CD14-positive monocyte (primary cell): Measurements from ENCODE around the gene CNDP2. TPM values are rescaled to one million over a fixed set of nuclear protein-coding genes. Genes with fewer than 3 reads are reported as not detected.

ENCODE experiments used
- DNase-seq, 3 donors: peaks; one replicate each; pipeline ENCODE4 v3.0.0-alpha.2; 2011 to 2022
- H2AFZ ChIP-seq: 2 replicates; pipeline ENCODE4 v1.6.0; 2012; ENCODE audit warnings: mild to moderate bottlenecking, low read depth, low read length, inconsistent platforms; ENCODE audit not compliant: insufficient read depth, poor library complexity, severe bottlenecking
- H3K27ac ChIP-seq, 2 donors: 1 replicate in 1 of 2; 2 replicates in 1 of 2; pipeline ENCODE4 v1.5.1; 2012 to 2013; ENCODE audit warnings: low read length in 2 of 2, control low read depth in 1 of 2, inconsistent platforms in 1 of 2, low read depth in 1 of 2, mild to moderate bottlenecking in 1 of 2
- H3K27me3 ChIP-seq, 2 donors: one replicate each; pipeline versions ENCODE4 v1.6.0 to v1.6.1; 2011 to 2013; ENCODE audit warnings: low read length in 2 of 2; ENCODE audit not compliant: control insufficient read depth in 2 of 2, insufficient read depth in 2 of 2
- H3K36me3 ChIP-seq, 2 donors: replicated peaks in 1 of 2; 1 replicate in 1 of 2; 2 replicates in 1 of 2; pipeline versions ENCODE4 v1.5.1 to v1.6.1; 2012 to 2013; ENCODE audit warnings: low read length in 2 of 2, control low read depth in 1 of 2, inconsistent platforms in 1 of 2, mild to moderate bottlenecking in 1 of 2; ENCODE audit not compliant: insufficient read depth in 2 of 2, control insufficient read depth in 1 of 2
- H3K4me1 ChIP-seq, 2 donors: 1 replicate in 1 of 2; 2 replicates in 1 of 2; pipeline versions ENCODE4 v1.5.1 to v1.6.1; 2012 to 2013; ENCODE audit warnings: low read length in 2 of 2, control low read depth in 1 of 2, inconsistent platforms in 1 of 2, mild to moderate bottlenecking in 1 of 2, moderate library complexity in 1 of 2; ENCODE audit not compliant: insufficient read depth in 2 of 2, control insufficient read depth in 1 of 2
- H3K4me2 ChIP-seq: replicated peaks from 2 replicates; pipeline ENCODE3; 2012; ENCODE audit warnings: low read length, moderate library complexity, mild to moderate bottlenecking; ENCODE audit not compliant: poor library complexity, severe bottlenecking; ENCODE audit errors: extremely low read depth
- H3K4me3 ChIP-seq, 3 experiments: fragments of 200-600 bp in 1 of 3; sonication (generic) in 1 of 3; replicated peaks in 1 of 3; 1 replicate in 2 of 3; 2 replicates in 1 of 3; pipeline ENCODE4 v1.5.1; 2011 to 2013; ENCODE audit warnings: low read length in 3 of 3, mild to moderate bottlenecking in 3 of 3, control low read depth in 2 of 3, low read depth in 2 of 3, inconsistent platforms in 1 of 3, moderate library complexity in 1 of 3
- H3K79me2 ChIP-seq: 2 replicates; pipeline ENCODE4 v1.6.0; 2012; ENCODE audit warnings: mild to moderate bottlenecking, control low read depth, inconsistent platforms, low read length, moderate library complexity; ENCODE audit not compliant: insufficient read depth
- H3K9ac ChIP-seq: 2 replicates; pipeline ENCODE4 v1.6.0; 2017; ENCODE audit warnings: low read length, mild to moderate bottlenecking; ENCODE audit not compliant: insufficient read depth, poor library complexity, severe bottlenecking
- H3K9me3 ChIP-seq, 2 donors: replicated peaks in 1 of 2; 1 replicate in 1 of 2; 2 replicates in 1 of 2; pipeline versions ENCODE4 v1.5.1 to v1.6.1; 2012 to 2013; ENCODE audit warnings: low read length in 2 of 2, control low read depth in 1 of 2; ENCODE audit not compliant: control insufficient read depth in 1 of 2, insufficient read depth in 1 of 2
- H4K20me1 ChIP-seq: 2 replicates; pipeline ENCODE4 v1.6.0; 2012; ENCODE audit warnings: mild to moderate bottlenecking, low read length, control low read depth, moderate library complexity; ENCODE audit not compliant: insufficient read depth
- H3K27ac Mint-ChIP-seq, 7 donors: one replicate each; pipeline ENCODE4 v1.8.0; 2020; ENCODE audit warnings: mild to moderate bottlenecking in 7 of 7, mixed read lengths in 7 of 7, moderate library complexity in 6 of 7, inconsistent platforms in 2 of 7
- H3K27me3 Mint-ChIP-seq, 3 donors: one replicate each; pipeline ENCODE4 v1.8.0; 2021 to 2022; ENCODE audit warnings: low read depth in 3 of 3, mild to moderate bottlenecking in 3 of 3, mixed read lengths in 3 of 3, moderate library complexity in 3 of 3, inconsistent platforms in 1 of 3
- H3K36me3 Mint-ChIP-seq, 2 donors: one replicate each; pipeline ENCODE4 v1.8.0; 2020; ENCODE audit warnings: mixed read lengths in 2 of 2, inconsistent platforms in 1 of 2, mild to moderate bottlenecking in 1 of 2
- H3K4me1 Mint-ChIP-seq: one replicate; pipeline ENCODE4 v1.8.0; 2020; ENCODE audit warnings: mild to moderate bottlenecking, mixed read lengths
- H3K4me3 Mint-ChIP-seq, 2 donors: one replicate each; pipeline ENCODE4 v1.8.0; 2020; ENCODE audit warnings: mild to moderate bottlenecking in 2 of 2, mixed read lengths in 2 of 2, moderate library complexity in 1 of 2
- H3K9me3 Mint-ChIP-seq, 7 donors: one replicate each; pipeline ENCODE4 v1.8.0; 2020 to 2022; ENCODE audit warnings: mixed read lengths in 7 of 7, mild to moderate bottlenecking in 6 of 7, moderate library complexity in 6 of 7, inconsistent platforms in 2 of 7
- CTCF ChIP-seq: fragments of 200-600 bp; IDR thresholded peaks from one replicate; pipeline ENCODE4 v1.8.0; 2022; ENCODE audit warnings: antibody characterized with exemption, mild to moderate bottlenecking
- WGBS: methylation state at CpG from one replicate; pipeline ENCODE4 v1.1.5; 2013; ENCODE audit warnings: missing lambda C conversion rate; ENCODE audit not compliant: insufficient coverage; 5-methylcytosine and 5-hydroxymethylcytosine counted together
- intact Hi-C, 2 donors: fragments of 100-400 bp; cut with micrococcal nuclease; formaldehyde crosslinking; loops; one replicate each; pipeline versions ENCODE4 v1.15.0 to v1.15.1; 2023
- polyA plus RNA-seq, 3 donors: library from polyadenylated mRNA; depleted of rRNA in 1 of 3; unstranded in 2 of 3; stranded (reverse) in 1 of 3; fragments of 300-500 nt in 2 of 3; fragments of >200 nt in 1 of 3; fragmentation: Illumina TruSeq in 2 of 3; gene quantifications; 1 replicate in 2 of 3; 2 replicates in 1 of 3; pipeline ENCODE4 v1.2.3, GENCODE V29; 2012 to 2021

The CNDP2 gene
- polyA plus RNA-seq, 3 donors = 103 to 186 (median 122) TPM

DNA sequence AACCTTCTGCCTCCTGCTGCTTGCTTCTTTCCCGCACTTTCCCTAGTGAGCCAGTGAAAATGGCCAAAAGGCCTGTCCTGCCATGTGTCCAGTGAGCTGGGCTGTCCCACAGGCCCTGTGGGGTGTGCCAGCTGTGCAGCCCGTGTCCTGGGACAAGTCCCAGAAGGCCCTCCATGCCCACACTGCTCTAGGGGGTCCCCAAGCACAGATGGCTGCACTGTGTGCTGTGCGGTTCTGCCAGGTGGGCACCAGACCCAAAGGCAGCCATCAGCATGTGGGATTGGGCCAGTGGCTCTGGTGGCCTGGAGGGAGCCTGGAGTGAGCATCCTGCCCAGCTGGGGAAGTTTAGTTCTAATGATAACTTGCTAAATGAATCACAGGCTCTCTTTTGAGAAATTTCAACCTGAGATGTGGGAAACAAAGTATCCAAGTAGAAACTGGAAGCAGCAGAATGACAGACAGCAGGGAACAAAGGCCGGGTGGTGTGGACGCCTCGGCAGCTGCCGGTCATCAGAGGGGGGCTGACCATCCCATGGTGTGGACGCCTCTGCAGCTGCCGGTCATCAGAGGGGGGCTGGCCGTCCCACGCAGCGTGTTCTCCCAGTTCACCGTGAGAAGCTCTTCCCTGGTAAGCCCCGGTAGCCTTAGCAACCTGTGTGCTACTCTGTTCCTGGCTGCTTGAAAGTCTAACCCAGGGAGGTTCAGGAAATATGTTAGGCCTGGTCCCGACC is 9.9 kb upstream of the CNDP2 start:
- H3K27ac Mint-ChIP-seq = no peak overlapping the region
- 96% methylated on average over 14 of the region's 15 CpGs for WGBS
- H3K4me3 ChIP-seq = no peak overlapping the region

GRCh38 chr18:74488354-74488753 is 7.8 kb upstream of the CNDP2 start:
- intact Hi-C loops = no loop called here
- TF ChIP-seq CTCF = no peak
- Histone ChIP-seq H3K4me3 (no peak overlapping the region), H3K9me3 (no peaks in the 10 kb centered on the region), H3K36me3 (no peaks in the 10 kb centered on the region), H3K79me2 (no peaks in the 10 kb centered on the region), H3K4me2 (no peak overlapping the region), H3K27me3 (no peaks in the 10 kb centered on the region), H4K20me1 (no peaks in the 10 kb centered on the region), H3K4me1 (peaks cover 7 to 14% of the 10 kb centered on the region in 2 donors), H3K27ac (no peak overlapping the region), H2AFZ (no peak overlapping the region), H3K9ac (no peak overlapping the region)
- H3K36me3 Mint-ChIP-seq = no peaks in the 10 kb centered on the region
- H3K27ac Mint-ChIP-seq = no peak overlapping the region
- H3K27me3 Mint-ChIP-seq = peaks cover 3 to 7% (median 3%) of the 10 kb centered on the region in 3 donors
- H3K4me3 Mint-ChIP-seq = no peak overlapping the region
- H3K4me1 Mint-ChIP-seq = peaks cover 21% of the 10 kb centered on the region
- WGBS = no CpG with 5 or more reads among the region's 8 CpGs
- DNase-seq = no peak
- H3K9me3 Mint-ChIP-seq = peaks cover 2 to 7% (median 4%) of the 10 kb centered on the region in 7 donors

More for the DNA sequence above, 9.9 kb upstream of the CNDP2 start:
- Histone ChIP-seq H4K20me1 (no peaks in the 10 kb centered on the region), H3K36me3 (no peaks in the 10 kb centered on the region), H3K4me1 (peaks cover 13 to 21% of the 10 kb centered on the region in 2 donors), H2AFZ (no peak overlapping the region), H3K9me3 (no peaks in the 10 kb centered on the region), H3K27ac (no peak overlapping the region), H3K4me2 (no peak overlapping the region), H3K9ac (no peak overlapping the region), H3K27me3 (no peaks in the 10 kb centered on the region), H3K79me2 (no peaks in the 10 kb centered on the region)
- no peak overlapping the region for H3K4me3 Mint-ChIP-seq
- H3K9me3 Mint-ChIP-seq = no peaks in the 10 kb centered on the region
- no peak for TF ChIP-seq CTCF
- intact Hi-C loops = no loop called here
- peaks cover 3 to 7% (median 5%) of the 10 kb centered on the region in 3 donors for H3K27me3 Mint-ChIP-seq
- H3K36me3 Mint-ChIP-seq = no peaks in the 10 kb centered on the region
- no peak for DNase-seq
- peaks cover 25% of the 10 kb centered on the region for H3K4me1 Mint-ChIP-seq
